A673 (cell line): ENCODE data around the gene IL23R.

Experiments used
- CTCF ChIP-seq: fragments of 300-800, 200-600 bp; sonication (generic); conservative IDR thresholded peaks from 2 replicates; pipeline ENCODE4 v1.5.1; 2017; ENCODE audit warnings: low read depth, mild to moderate bottlenecking, antibody characterized with exemption, low read length, moderate library complexity, mixed read lengths
- EZH2 ChIP-seq: fragments of 200-600 bp; sonication (generic); IDR thresholded peaks from 2 replicates; pipeline ENCODE4 v1.6.1; 2017; ENCODE audit warnings: borderline replicate concordance, low read depth, mild to moderate bottlenecking, mixed read lengths, antibody characterized with exemption, low read length; ENCODE audit not compliant: poor library complexity, severe bottlenecking

- TF ChIP-seq CTCF (no peak), EZH2 (no peak)
Observed at GRCh38 chr1:67269061-67269460, 102.8 kb downstream of the IL23R start.
